DMS114 treated with DMSO at 0.1 percent for 48 hours (cell line): Measurements from ENCODE around the gene CCDC149.

Experiments
- DNase-seq: peaks from one replicate; lab custom pipeline; 2025; ENCODE audit not compliant: unreplicated experiment; lab: John Stamatoyannopoulos, UW

The CCDC149 gene

GRCh38 chr4:24778464-24779225, 134.2 kb downstream of the CCDC149 start:
- no peak for DNase-seq

- no peak for DNase-seq
These were observed 135.0 kb downstream of the CCDC149 start for GRCh38 chr4:24777536-24778463.

GRCh38 chr4:24775750-24776149, 137.1 kb downstream of the CCDC149 start:
- no peak for DNase-seq

- no peak for DNase-seq
These were observed 137.7 kb downstream of the CCDC149 start for GRCh38 chr4:24775032-24775605.

- no peak for DNase-seq
These were observed 138.4 kb downstream of the CCDC149 start for GRCh38 chr4:24774452-24774851.

- DNase-seq, result no peak
These were observed 139.9 kb downstream of the CCDC149 start for GRCh38 chr4:24772952-24773351.

- DNase-seq, result no peak
These were observed 140.7 kb downstream of the CCDC149 start for GRCh38 chr4:24772061-24772705.

GRCh38 chr4:24771241-24771640, 141.6 kb downstream of the CCDC149 start:
- no peak for DNase-seq

GRCh38 chr4:24770667-24771066, 142.2 kb downstream of the CCDC149 start:
- no peak for DNase-seq

GRCh38 chr4:24770032-24770584, 142.7 kb downstream of the CCDC149 start:
- no peak for DNase-seq

- no peak for DNase-seq
These were observed 143.3 kb downstream of the CCDC149 start for GRCh38 chr4:24769571-24769970.

- DNase-seq, result no peak
These were observed 144.2 kb downstream of the CCDC149 start for GRCh38 chr4:24768604-24769003.

- DNase-seq, result no peak
These were observed 144.8 kb downstream of the CCDC149 start for GRCh38 chr4:24768006-24768405.

- DNase-seq, result no peak
These were observed 147.4 kb downstream of the CCDC149 start for GRCh38 chr4:24765376-24765988.

GRCh38 chr4:24764345-24764744, 148.5 kb downstream of the CCDC149 start:
- no peak for DNase-seq

GRCh38 chr4:24763631-24764297, 149.1 kb downstream of the CCDC149 start:
- no peak for DNase-seq
